BLaER1 treated with 17β-estradiol and CSF1 and Interleukin-3, amounts not matched to agents 10 nM and 100 nM (cell line): ENCODE results near the gene PLXDC2.
A peak's percentile ranks its signal among the peaks of the same experiment; 100 is the strongest.

Experiments used
- H3K27ac ChIP-seq, 11 experiments: shearing (Covaris generic); formaldehyde crosslinking; 2 replicates each; pipeline ENCODE4 v1.8.1; 2022
- H3K27me3 ChIP-seq, 11 experiments: shearing (Covaris generic); formaldehyde crosslinking; 2 replicates each; pipeline ENCODE4 v1.8.1; 2022
- H3K36me3 ChIP-seq, 11 experiments: shearing (Covaris generic); formaldehyde crosslinking; 2 replicates each; pipeline ENCODE4 v1.8.1; 2022
- H3K4me1 ChIP-seq, 10 experiments: shearing (Covaris generic); formaldehyde crosslinking; 2 replicates each; pipeline ENCODE4 v1.8.1; 2022
- H3K4me2 ChIP-seq, 11 experiments: shearing (Covaris generic); formaldehyde crosslinking; 2 replicates each; pipeline ENCODE4 v1.8.1; 2022
- H3K4me3 ChIP-seq, 10 experiments: shearing (Covaris generic); formaldehyde crosslinking; 2 replicates each; pipeline ENCODE4 v1.8.1; 2022
- H3K9ac ChIP-seq, 11 experiments: shearing (Covaris generic); formaldehyde crosslinking; 2 replicates each; pipeline ENCODE4 v1.8.1; 2022
- H3K9me3 ChIP-seq, 11 experiments: shearing (Covaris generic); formaldehyde crosslinking; replicated peaks in 1 of 11; 2 replicates each; pipeline ENCODE4 v1.8.1; 2022
- H4K20me1 ChIP-seq, 11 experiments: shearing (Covaris generic); formaldehyde crosslinking; 2 replicates each; pipeline ENCODE4 v1.8.1; 2022
- Cebpa-rat ChIP-seq, 11 experiments: shearing (Covaris generic); IDR thresholded peaks; 2 replicates each; pipeline ENCODE4 v1.8.1; 2022

PLXDC2 gene

DNA sequence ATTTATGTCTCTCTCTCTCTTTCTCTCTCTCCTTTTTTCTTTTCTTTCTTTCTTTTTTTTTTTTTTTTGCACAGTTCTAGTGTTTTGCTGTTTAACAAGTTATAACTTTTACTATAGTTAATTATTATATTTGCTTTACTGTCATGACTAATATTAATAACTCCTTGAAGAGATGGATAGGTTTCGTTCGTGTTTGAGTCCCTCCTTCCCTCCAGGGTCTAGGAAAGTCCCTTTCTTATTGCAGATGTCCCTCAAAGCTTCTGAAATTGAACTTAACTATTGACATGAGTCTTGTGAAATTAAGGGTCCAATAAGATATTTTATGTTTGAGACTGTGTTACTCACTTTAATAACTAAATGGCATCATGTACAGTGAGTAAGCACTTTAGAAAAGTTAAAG, 131.4 kb downstream of the PLXDC2 start:
- H3K9me3 ChIP-seq, result peaks cover 0 to 8% (median 0%) of the 10 kb centered on the region in 11 experiments; a peak in 3 of 22 replicates
- no peaks in the 10 kb centered on the region for H3K27me3 ChIP-seq
- peaks cover 0 to 12% (median 0%) of the 10 kb centered on the region in 11 experiments; a peak in 4 of 22 replicates for H4K20me1 ChIP-seq
- H3K36me3 ChIP-seq, result peaks cover 0 to 2% (median 0%) of the 10 kb centered on the region in 11 experiments; a peak in 1 of 22 replicates
- peaks cover 19 to 48% (median 33%) of the 10 kb centered on the region in 10 experiments for H3K4me1 ChIP-seq
- no peak overlapping the region; a peak in 1 of 22 replicates for H3K9ac ChIP-seq
- peak overlapping the region in 9 of 11 experiments; percentile 44 to 68 (median 59); a peak in 14 of 22 replicates for H3K27ac ChIP-seq
- no peak for TF ChIP-seq Cebpa-rat (IDR thresholded peaks at IDR 0.05)
- no peak overlapping the region for H3K4me3 ChIP-seq
- H3K4me2 ChIP-seq, result peak overlapping the region in 10 of 11 experiments; percentile 40 to 88 (median 68); a peak in 13 of 22 replicates

DNA sequence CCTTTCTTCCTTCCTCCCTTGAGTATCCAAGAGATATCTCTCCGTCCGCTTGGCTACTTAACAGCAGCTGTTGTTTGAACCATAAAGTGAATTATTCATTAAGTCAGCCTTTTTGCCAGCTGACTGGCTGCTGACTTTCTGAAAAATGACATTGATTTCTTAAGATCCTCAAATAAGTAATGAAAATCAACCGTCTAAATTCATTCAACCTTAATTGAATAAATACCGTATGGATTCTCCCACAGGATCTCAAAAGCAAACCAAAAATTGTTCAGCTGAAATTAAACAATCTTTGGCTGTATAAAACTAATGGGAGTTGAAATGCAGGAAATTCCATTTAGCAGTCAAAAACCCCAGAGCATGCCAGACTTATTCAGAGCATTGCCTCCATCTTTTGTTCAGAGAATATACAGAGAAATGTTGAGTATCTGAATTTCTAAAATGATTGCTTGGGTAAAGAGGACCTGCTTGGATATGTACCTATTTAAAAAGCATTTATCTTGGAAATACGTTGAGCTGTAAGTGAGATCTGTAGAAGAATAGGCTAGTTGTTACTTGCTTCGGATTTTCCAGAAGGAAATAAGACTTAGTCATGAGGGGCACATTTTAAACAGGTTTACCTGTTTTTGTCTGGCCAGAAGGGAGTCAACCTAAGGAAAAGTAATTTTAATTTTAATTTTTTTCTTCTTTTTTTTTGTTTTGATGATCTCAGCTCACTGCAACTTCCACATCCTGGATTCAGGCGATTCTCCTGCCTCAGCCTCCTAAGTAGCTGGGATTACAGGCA, 136.2 kb downstream of the PLXDC2 start:
- no peak overlapping the region for H3K27ac ChIP-seq
- H3K4me3 ChIP-seq, result no peak overlapping the region
- H3K9me3 ChIP-seq, result peaks cover 0 to 8% (median 0%) of the 10 kb centered on the region in 11 experiments; a peak in 3 of 22 replicates
- peak overlapping the region in 2 of 11 experiments; percentile 1 to 27; a peak in 1 of 22 replicates for H3K4me2 ChIP-seq
- no peak for TF ChIP-seq Cebpa-rat (IDR thresholded peaks at IDR 0.05)
- H3K27me3 ChIP-seq, result no peaks in the 10 kb centered on the region
- peaks cover 0 to 5% (median 0%) of the 10 kb centered on the region in 11 experiments; a peak in 4 of 22 replicates for H4K20me1 ChIP-seq
- H3K36me3 ChIP-seq, result no peaks in the 10 kb centered on the region
- peaks cover under 1 to 32% (median 8%) of the 10 kb centered on the region in 10 experiments; a peak in 18 of 20 replicates for H3K4me1 ChIP-seq
- H3K9ac ChIP-seq, result no peak overlapping the region

DNA sequence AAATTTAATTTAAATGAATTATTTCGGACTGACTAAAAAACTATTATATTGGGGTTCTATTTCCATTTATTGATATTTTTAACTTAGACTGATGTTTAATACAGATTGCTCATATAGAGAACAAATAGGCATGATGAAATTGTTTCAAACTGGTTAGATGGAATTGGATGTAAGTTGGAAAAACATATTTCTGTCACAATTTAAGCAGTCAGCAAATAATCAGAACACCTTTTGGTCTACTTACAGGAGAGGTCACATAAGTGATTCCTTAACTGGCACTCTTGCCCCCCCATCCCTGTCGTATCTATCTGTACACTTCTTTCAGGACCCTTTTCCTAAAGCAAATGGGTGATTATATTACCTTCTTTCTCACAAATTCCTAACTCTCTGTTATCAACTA, 138.4 kb downstream of the PLXDC2 start:
- peaks cover 0 to 8% (median 0%) of the 10 kb centered on the region in 11 experiments; a peak in 3 of 22 replicates for H3K9me3 ChIP-seq
- no peak overlapping the region for H3K4me2 ChIP-seq
- peaks cover 0 to 32% (median 13%) of the 10 kb centered on the region in 10 experiments; a peak in 14 of 20 replicates for H3K4me1 ChIP-seq
- peaks cover 0 to 12% (median 0%) of the 10 kb centered on the region in 11 experiments; a peak in 4 of 22 replicates for H4K20me1 ChIP-seq
- H3K27me3 ChIP-seq, result no peaks in the 10 kb centered on the region
- no peak overlapping the region for H3K9ac ChIP-seq
- H3K36me3 ChIP-seq, result no peaks in the 10 kb centered on the region
- H3K4me3 ChIP-seq, result no peak overlapping the region
- H3K27ac ChIP-seq, result no peak overlapping the region
- no peak for TF ChIP-seq Cebpa-rat (IDR thresholded peaks at IDR 0.05)

DNA sequence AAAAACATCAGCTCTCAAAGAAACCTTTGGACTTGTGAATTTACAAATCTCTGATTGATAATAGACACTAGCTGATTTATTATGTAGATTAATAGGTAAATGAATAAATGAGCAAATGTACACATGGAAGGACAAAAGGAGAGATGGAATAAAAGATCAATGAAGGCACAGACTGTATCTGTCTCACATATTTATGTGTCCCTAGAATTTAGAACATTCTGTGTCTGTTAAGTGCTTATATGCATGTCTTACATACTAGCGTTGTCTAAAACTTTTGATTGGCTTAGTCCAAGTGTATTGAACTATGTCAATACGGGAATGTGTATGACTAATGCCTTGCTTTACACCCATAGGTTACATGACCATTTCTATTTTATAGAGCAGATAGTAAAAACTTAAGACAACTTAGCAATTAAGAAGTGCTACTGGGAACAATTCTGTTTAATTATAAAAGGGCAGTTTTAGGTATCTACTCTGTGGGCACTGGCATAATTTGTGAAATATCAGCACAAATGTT, 140.3 kb downstream of the PLXDC2 start:
- peaks cover 0 to 48% (median 16%) of the 10 kb centered on the region in 10 experiments; a peak in 14 of 20 replicates for H3K4me1 ChIP-seq
- H3K9ac ChIP-seq, result no peak overlapping the region
- H3K36me3 ChIP-seq, result no peaks in the 10 kb centered on the region
- H3K4me2 ChIP-seq, result no peak overlapping the region
- peaks cover 0 to 12% (median 0%) of the 10 kb centered on the region in 11 experiments; a peak in 4 of 22 replicates for H4K20me1 ChIP-seq
- H3K27me3 ChIP-seq, result no peaks in the 10 kb centered on the region
- peaks cover 0 to 3% (median 0%) of the 10 kb centered on the region in 11 experiments; a peak in 1 of 22 replicates for H3K9me3 ChIP-seq
- H3K27ac ChIP-seq, result no peak overlapping the region
- no peak overlapping the region for H3K4me3 ChIP-seq
- TF ChIP-seq Cebpa-rat (IDR thresholded peaks at IDR 0.05), result no peak

DNA sequence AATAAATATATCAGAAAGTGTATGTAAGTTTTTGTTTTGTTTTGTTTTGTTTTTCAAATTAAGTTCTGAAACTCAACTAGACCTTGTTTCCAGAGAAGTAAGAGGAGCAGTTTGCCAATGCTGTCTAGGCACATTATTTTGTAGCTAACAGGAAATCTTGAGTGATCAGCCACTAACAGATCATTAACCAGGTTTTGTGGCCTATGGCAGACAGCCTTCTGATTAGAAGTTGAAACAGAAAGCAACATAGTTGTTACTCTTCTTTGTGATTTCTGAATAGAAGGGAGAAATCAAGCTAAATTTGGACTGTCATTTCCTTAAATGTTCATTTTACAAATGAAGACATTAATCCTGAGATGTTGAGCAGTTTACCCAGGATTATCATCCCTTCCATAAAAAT, 142.6 kb downstream of the PLXDC2 start:
- H3K9me3 ChIP-seq, result peaks cover 0 to 4% (median 0%) of the 10 kb centered on the region in 11 experiments; a peak in 2 of 22 replicates
- peak overlapping the region in 2 of 11 experiments; percentile 0 to 14; a peak in 1 of 22 replicates for H3K27ac ChIP-seq
- TF ChIP-seq Cebpa-rat (IDR thresholded peaks at IDR 0.05), result no peak
- H3K4me2 ChIP-seq, result peak overlapping the region in 10 of 11 experiments; percentile 0 to 36 (median 8); a peak in 9 of 22 replicates
- H4K20me1 ChIP-seq, result peaks cover 0 to 12% (median 0%) of the 10 kb centered on the region in 11 experiments; a peak in 4 of 22 replicates
- peaks cover 0 to 28% (median 15%) of the 10 kb centered on the region in 10 experiments; a peak in 13 of 20 replicates for H3K4me1 ChIP-seq
- no peaks in the 10 kb centered on the region for H3K27me3 ChIP-seq
- no peak overlapping the region for H3K9ac ChIP-seq
- no peaks in the 10 kb centered on the region for H3K36me3 ChIP-seq
- no peak overlapping the region for H3K4me3 ChIP-seq

DNA sequence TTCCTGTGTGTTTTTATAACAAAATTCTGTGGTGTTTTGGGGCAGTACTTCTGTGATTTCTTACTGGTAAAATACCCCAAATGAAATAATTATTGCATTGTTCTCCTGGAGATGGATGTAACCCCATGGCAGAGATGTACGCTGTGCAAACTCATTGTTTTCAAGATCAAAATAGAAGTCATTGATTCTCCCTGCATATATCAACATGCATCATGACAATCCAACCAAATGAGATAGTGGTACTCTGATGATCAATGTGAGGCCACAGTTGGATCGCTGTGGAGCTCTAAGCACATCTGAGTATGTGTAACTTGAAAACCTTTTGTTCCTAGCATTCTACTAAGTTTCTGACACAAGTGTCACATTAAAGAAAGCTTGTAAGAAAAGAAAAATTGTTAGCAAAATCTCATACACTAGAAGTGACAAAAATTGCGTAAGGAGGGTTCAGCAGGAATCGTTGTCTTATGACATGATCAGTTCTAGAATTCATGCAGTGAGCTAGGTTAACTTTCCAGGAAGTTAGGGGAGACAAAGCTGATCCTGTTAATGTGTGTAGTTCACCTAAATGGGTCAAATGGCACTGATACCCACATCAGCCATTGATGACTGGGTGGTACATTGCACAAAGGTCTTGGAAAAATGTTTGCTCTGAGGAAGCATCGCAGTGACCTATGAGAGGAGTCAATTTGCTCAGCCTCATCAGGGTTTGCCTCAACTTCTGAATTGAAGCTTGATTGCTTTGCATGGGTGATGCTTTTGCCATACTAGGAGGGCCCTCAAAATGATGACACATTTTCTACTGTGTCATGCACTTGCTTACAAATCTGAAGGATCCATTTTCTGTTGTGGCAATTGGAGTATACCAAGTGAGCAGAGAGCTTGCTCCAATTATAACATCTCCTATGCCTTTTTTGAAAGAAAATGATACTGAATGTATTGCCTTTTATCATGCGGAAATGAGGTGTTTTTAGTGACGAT, 145.1 kb downstream of the PLXDC2 start:
- H3K36me3 ChIP-seq, result no peaks in the 10 kb centered on the region
- 0 out of 22 replicates have a peak overlapping the region, but pooled peaks of 1 of the 11 experiments have one; percentile 4 for H3K4me2 ChIP-seq
- H4K20me1 ChIP-seq, result peaks cover 0 to 25% (median 0%) of the 10 kb centered on the region in 11 experiments; a peak in 4 of 22 replicates
- peaks cover 0 to 4% (median 0%) of the 10 kb centered on the region in 11 experiments; a peak in 2 of 22 replicates for H3K9me3 ChIP-seq
- peaks cover 0 to 46% (median 16%) of the 10 kb centered on the region in 10 experiments; a peak in 13 of 20 replicates for H3K4me1 ChIP-seq
- no peak overlapping the region for H3K27ac ChIP-seq
- TF ChIP-seq Cebpa-rat (IDR thresholded peaks at IDR 0.05), result no peak
- no peaks in the 10 kb centered on the region for H3K27me3 ChIP-seq
- no peak overlapping the region for H3K9ac ChIP-seq
- H3K4me3 ChIP-seq, result no peak overlapping the region

DNA sequence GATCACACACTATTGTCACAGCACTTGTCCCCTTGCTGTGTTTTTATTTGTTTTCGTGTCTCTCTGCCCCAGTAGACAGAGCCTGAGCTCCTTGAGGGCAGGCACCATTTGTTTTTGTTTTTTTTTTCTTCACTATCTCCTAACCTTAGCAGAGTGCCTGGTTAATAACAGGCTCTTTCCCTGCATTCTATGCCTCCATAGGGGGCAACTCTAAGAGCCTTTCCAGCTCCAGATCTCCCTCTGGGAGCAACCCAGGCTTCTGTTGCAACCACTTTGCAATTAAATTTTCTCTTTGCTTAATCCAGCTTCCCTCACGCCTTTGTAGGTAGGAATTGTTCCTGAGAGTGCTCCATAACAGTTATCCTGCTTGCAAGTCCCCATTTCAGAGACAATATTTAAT, 148.4 kb downstream of the PLXDC2 start:
- H3K27me3 ChIP-seq, result no peaks in the 10 kb centered on the region
- peak overlapping the region in 2 of 11 experiments; percentile 1 to 41; a peak in 1 of 22 replicates for H3K4me2 ChIP-seq
- no peak overlapping the region for H3K4me3 ChIP-seq
- H3K27ac ChIP-seq, result no peak overlapping the region
- H3K9me3 ChIP-seq, result peaks cover 0 to 4% (median 0%) of the 10 kb centered on the region in 11 experiments; a peak in 2 of 22 replicates
- H3K9ac ChIP-seq, result no peak overlapping the region
- TF ChIP-seq Cebpa-rat (IDR thresholded peaks at IDR 0.05), result no peak
- H4K20me1 ChIP-seq, result peaks cover 0 to 20% (median 0%) of the 10 kb centered on the region in 11 experiments; a peak in 4 of 22 replicates
- peaks cover 0 to 34% (median 2%) of the 10 kb centered on the region in 10 experiments; a peak in 10 of 20 replicates for H3K4me1 ChIP-seq
- H3K36me3 ChIP-seq, result no peaks in the 10 kb centered on the region; a peak in 1 of 22 replicates

DNA sequence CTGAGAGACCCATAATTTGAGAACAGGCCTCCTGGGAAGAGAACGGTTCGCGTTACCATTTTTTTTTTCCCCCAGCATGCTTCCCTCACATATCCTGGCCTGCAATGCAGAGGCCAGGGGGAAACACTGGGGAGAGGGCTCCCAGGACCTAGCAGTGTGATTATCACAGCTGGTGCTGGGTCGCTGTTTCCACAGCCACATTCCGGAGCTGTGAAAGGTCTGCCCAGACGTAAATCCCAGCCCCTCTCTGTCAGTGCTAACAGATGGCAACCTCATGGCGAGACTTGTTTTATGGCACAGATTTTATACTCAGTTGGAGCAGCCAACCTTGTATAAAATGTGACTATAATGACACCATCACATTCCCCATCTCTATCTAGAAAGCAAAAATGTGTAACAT, 150.5 kb downstream of the PLXDC2 start:
- H3K4me3 ChIP-seq, result no peak overlapping the region

More for the DNA sequence above, 150.5 kb downstream of the PLXDC2 start:
- no peak for TF ChIP-seq Cebpa-rat (IDR thresholded peaks at IDR 0.05)
- Histone ChIP-seq H3K4me1 (peaks cover 0 to 35% (median 0%) of the 10 kb centered on the region in 10 experiments; a peak in 6 of 20 replicates), H3K9me3 (peaks cover 0 to 4% (median 0%) of the 10 kb centered on the region in 11 experiments; a peak in 1 of 22 replicates), H3K36me3 (no peaks in the 10 kb centered on the region; a peak in 1 of 22 replicates), H3K27me3 (no peaks in the 10 kb centered on the region), H3K9ac (no peak overlapping the region), H4K20me1 (peaks cover 0 to 27% (median 0%) of the 10 kb centered on the region in 11 experiments; a peak in 6 of 22 replicates), H3K4me2 (no peak overlapping the region), H3K27ac (no peak overlapping the region)
